GM23338 (cell line): ENCODE data around the gene TMEM94. TPM values are rescaled to one million over a fixed set of nuclear protein-coding genes. Genes with fewer than 3 reads are reported as not detected.

Experiments used
- ATAC-seq: fragments of 200-7000 bp; cut with Tn5 transposase; 3 replicates; pipeline ENCODE4 v1.9.1; 2020
- DNase-seq: peaks from one replicate; pipeline ENCODE4 v3.0.0-alpha.2; 2015; ENCODE audit warnings: low spot score
- H2AFZ ChIP-seq: fragments of 200-600 bp; sonication (generic); 2 replicates; pipeline ENCODE4 v1.8.0; 2016; ENCODE audit warnings: antibody characterized with exemption, mild to moderate bottlenecking, moderate library complexity
- H3F3A ChIP-seq: fragments of 200-600 bp; sonication (generic); replicated peaks from 2 replicates; pipeline ENCODE4 v1.8.0; 2017; ENCODE audit warnings: antibody characterized with exemption, mixed run types, low read depth
- H3K27ac ChIP-seq: fragments of 200-600 bp; sonication (generic); 2 replicates; pipeline ENCODE4 v1.6.1; 2016; ENCODE audit warnings: low read depth
- H3K27me3 ChIP-seq: fragments of 200-600 bp; sonication (generic); 2 replicates; pipeline ENCODE4 v1.8.0; 2016; ENCODE audit warnings: mild to moderate bottlenecking, mixed run types, moderate library complexity; ENCODE audit not compliant: insufficient read depth
- H3K36me3 ChIP-seq: fragments of 200-600 bp; sonication (generic); 2 replicates; pipeline ENCODE4 v1.8.0; 2016; ENCODE audit warnings: mild to moderate bottlenecking; ENCODE audit not compliant: insufficient read depth
- H3K4me1 ChIP-seq: fragments of 200-600 bp; sonication (generic); 2 replicates; pipeline ENCODE4 v1.8.0; 2016; ENCODE audit warnings: mild to moderate bottlenecking, moderate library complexity; ENCODE audit not compliant: insufficient read depth
- H3K4me2 ChIP-seq: fragments of 200-600 bp; sonication (generic); 2 replicates; pipeline ENCODE4 v1.7.1; 2017; ENCODE audit warnings: mixed run types
- H3K4me3 ChIP-seq: fragments of 200-600 bp; sonication (generic); 2 replicates; pipeline ENCODE4 v1.6.1; 2016; ENCODE audit warnings: mixed run types
- H3K79me2 ChIP-seq: fragments of 200-600 bp; sonication (generic); replicated peaks from 2 replicates; pipeline ENCODE4 v1.8.0; 2017; ENCODE audit warnings: mild to moderate bottlenecking; ENCODE audit not compliant: insufficient read depth
- H3K9me2 ChIP-seq: fragments of 200-600 bp; sonication (generic); 2 replicates; pipeline ENCODE4 v1.8.0; 2017; ENCODE audit not compliant: insufficient read depth
- H4K20me1 ChIP-seq: fragments of 200-600 bp; sonication (generic); replicated peaks from 2 replicates; pipeline ENCODE4 v1.8.0; 2017; ENCODE audit warnings: mild to moderate bottlenecking; ENCODE audit not compliant: insufficient read depth
- H3K27ac Mint-ChIP-seq: 2 replicates; pipeline ENCODE4 v1.8.0; 2020; ENCODE audit warnings: inconsistent platforms, mild to moderate bottlenecking, moderate library complexity, mixed read lengths
- H3K27me3 Mint-ChIP-seq: 3 replicates; pipeline ENCODE4 v1.8.0; 2022; ENCODE audit warnings: low read depth, mild to moderate bottlenecking, moderate library complexity, mixed read lengths, inconsistent platforms; ENCODE audit not compliant: insufficient read depth, poor library complexity
- H3K36me3 Mint-ChIP-seq: 3 replicates; pipeline ENCODE4 v1.8.0; 2021; ENCODE audit warnings: low read depth, mild to moderate bottlenecking, inconsistent platforms, moderate library complexity, mixed read lengths
- H3K4me1 Mint-ChIP-seq: 3 replicates; pipeline ENCODE4 v1.8.0; 2020; ENCODE audit warnings: mild to moderate bottlenecking, inconsistent platforms, mixed read lengths
- H3K4me3 Mint-ChIP-seq: 3 replicates; pipeline ENCODE4 v1.8.0; 2021; ENCODE audit warnings: moderate library complexity, mild to moderate bottlenecking, inconsistent platforms, mixed read lengths
- H3K9me3 Mint-ChIP-seq: 3 replicates; pipeline ENCODE4 v1.8.0; 2020; ENCODE audit warnings: moderate library complexity, mild to moderate bottlenecking, inconsistent platforms, mixed read lengths
- CREB1 ChIP-seq: fragments of 250-450 bp; sonication (Bioruptor Pico); IDR thresholded peaks from 2 replicates; pipeline ENCODE4 v1.5.0; 2020; ENCODE audit warnings: low read depth, mild to moderate bottlenecking, moderate library complexity
- CTCF ChIP-seq, 2 experiments: fragments of 200-600 bp in 1 of 2; sonication (generic) in 1 of 2; conservative IDR thresholded peaks; 2 replicates each; pipeline versions ENCODE4 v1.5.1 to v1.6.1; 2016 to 2017; ENCODE audit warnings: antibody characterized with exemption in 2 of 2, low read depth in 2 of 2, mild to moderate bottlenecking in 2 of 2, moderate library complexity in 1 of 2
- ETS1 ChIP-seq: IDR thresholded peaks from 2 replicates; pipeline ENCODE4 v1.6.1; 2016; ENCODE audit warnings: antibody characterized with exemption
- EZH2 ChIP-seq: fragments of 200-600 bp; sonication (generic); IDR thresholded peaks from one replicate; pipeline ENCODE4 v1.8.0; 2017; ENCODE audit warnings: antibody characterized with exemption, mild to moderate bottlenecking, low read depth; ENCODE audit not compliant: unreplicated experiment
- EZH2phosphoT487 ChIP-seq: fragments of 200-600 bp; sonication (generic); IDR thresholded peaks from one replicate; pipeline ENCODE4 v1.8.1; 2018; ENCODE audit warnings: antibody characterized with exemption; ENCODE audit not compliant: unreplicated experiment
- JUNB ChIP-seq: IDR thresholded peaks from one replicate; pipeline ENCODE4 v1.6.1; 2016; ENCODE audit warnings: antibody characterized with exemption; ENCODE audit not compliant: unreplicated experiment
- NANOG ChIP-seq: IDR thresholded peaks from 2 replicates; pipeline ENCODE4 v1.6.1; 2016; ENCODE audit warnings: antibody characterized with exemption, borderline replicate concordance
- POLR2AphosphoS5 ChIP-seq: IDR thresholded peaks from 2 replicates; pipeline ENCODE4 v1.6.1; 2016; ENCODE audit warnings: antibody characterized with exemption, low read depth
- STAT1 ChIP-seq: IDR thresholded peaks from one replicate; pipeline ENCODE4 v1.6.1; 2016; ENCODE audit warnings: antibody characterized with exemption; ENCODE audit not compliant: unreplicated experiment
- ZNF114 ChIP-seq: fragments of 250-450 bp; sonication (Bioruptor Pico); IDR thresholded peaks from 2 replicates; pipeline ENCODE4 v1.5.0; 2020; ENCODE audit warnings: mild to moderate bottlenecking, moderate library complexity
- ZNF331 ChIP-seq: fragments of 250-450 bp; sonication (Bioruptor Pico); IDR thresholded peaks from 2 replicates; pipeline ENCODE4 v1.5.0; 2020; ENCODE audit warnings: low read depth, mild to moderate bottlenecking, moderate library complexity
- polyA plus RNA-seq: library from polyadenylated mRNA; unstranded; fragments of >200 nt; fragmentation: Nextera tagmentation; extraction: Ambion mirVana; gene quantifications from 2 replicates; pipeline ENCODE4 v1.2.1, GENCODE V29; 2016
- total RNA-seq: library from RNA; depleted of rRNA; stranded (reverse); fragments of >200 nt; shearing (Covaris generic); gene quantifications from 2 replicates; pipeline ENCODE4 v1.2.3, GENCODE V29; 2014
- TF ChIP-seq, protein P1 (sequence below): fragments of 250-450 bp; sonication (Bioruptor Pico); IDR thresholded peaks from 2 replicates; pipeline ENCODE4 v1.5.0; 2020; ENCODE audit warnings: mild to moderate bottlenecking, moderate library complexity
- TF ChIP-seq, protein P2 (sequence below): IDR thresholded peaks from one replicate; pipeline ENCODE4 v1.6.1; 2018; ENCODE audit warnings: antibody characterized with exemption; ENCODE audit not compliant: unreplicated experiment

Gene TMEM94
- total and polyA plus RNA-seq, 2 experiments from 2014 or later: 24.0 to 66.0 TPM

GRCh38 chr17:75476271-75476671, 19.8 kb downstream of the TMEM94 start:
- no peaks in the 10 kb centered on the region for H3K9me2 ChIP-seq
- peaks cover 11% of the 10 kb centered on the region; the same call in 2 of the 3 replicates for H3K36me3 Mint-ChIP-seq
- no peak overlapping the region for H3K4me3 Mint-ChIP-seq
- H3K4me3 ChIP-seq: no peak overlapping the region
- H3K4me1 Mint-ChIP-seq: peaks cover 7% of the 10 kb centered on the region
- H3K27me3 Mint-ChIP-seq: peaks cover 15% of the 10 kb centered on the region
- H3K27ac ChIP-seq: no peak overlapping the region
- H3K4me1 ChIP-seq: peaks cover 5% of the 10 kb centered on the region; the same call in 1 of the 2 replicates
- ATAC-seq (no peak), DNase-seq (no peak)
- H3F3A ChIP-seq: no peaks in the 10 kb centered on the region
- H4K20me1 ChIP-seq: no peaks in the 10 kb centered on the region; the same call in 1 of the 2 replicates
- no peaks in the 10 kb centered on the region for H3K9me3 Mint-ChIP-seq
- H3K27ac Mint-ChIP-seq: no peak overlapping the region
- TF ChIP-seq ZNF114 (CRISPR knock-in tag): no peak
- no peak for TF ChIP-seq STAT1
- TF ChIP-seq CREB1 (CRISPR knock-in tag): no peak
- TF ChIP-seq ETS1: no peak
- no peak for TF ChIP-seq ZNF331 (CRISPR knock-in tag)
- no peak for TF ChIP-seq JUNB
- TF ChIP-seq CTCF (conservative IDR thresholded peaks at IDR 0.05; ENCODE audit: low read depth in 2 of 2): no peak
- no peak for TF ChIP-seq EZH2phosphoT487
- no peak for TF ChIP-seq POLR2AphosphoS5
- TF ChIP-seq, protein P1, sequence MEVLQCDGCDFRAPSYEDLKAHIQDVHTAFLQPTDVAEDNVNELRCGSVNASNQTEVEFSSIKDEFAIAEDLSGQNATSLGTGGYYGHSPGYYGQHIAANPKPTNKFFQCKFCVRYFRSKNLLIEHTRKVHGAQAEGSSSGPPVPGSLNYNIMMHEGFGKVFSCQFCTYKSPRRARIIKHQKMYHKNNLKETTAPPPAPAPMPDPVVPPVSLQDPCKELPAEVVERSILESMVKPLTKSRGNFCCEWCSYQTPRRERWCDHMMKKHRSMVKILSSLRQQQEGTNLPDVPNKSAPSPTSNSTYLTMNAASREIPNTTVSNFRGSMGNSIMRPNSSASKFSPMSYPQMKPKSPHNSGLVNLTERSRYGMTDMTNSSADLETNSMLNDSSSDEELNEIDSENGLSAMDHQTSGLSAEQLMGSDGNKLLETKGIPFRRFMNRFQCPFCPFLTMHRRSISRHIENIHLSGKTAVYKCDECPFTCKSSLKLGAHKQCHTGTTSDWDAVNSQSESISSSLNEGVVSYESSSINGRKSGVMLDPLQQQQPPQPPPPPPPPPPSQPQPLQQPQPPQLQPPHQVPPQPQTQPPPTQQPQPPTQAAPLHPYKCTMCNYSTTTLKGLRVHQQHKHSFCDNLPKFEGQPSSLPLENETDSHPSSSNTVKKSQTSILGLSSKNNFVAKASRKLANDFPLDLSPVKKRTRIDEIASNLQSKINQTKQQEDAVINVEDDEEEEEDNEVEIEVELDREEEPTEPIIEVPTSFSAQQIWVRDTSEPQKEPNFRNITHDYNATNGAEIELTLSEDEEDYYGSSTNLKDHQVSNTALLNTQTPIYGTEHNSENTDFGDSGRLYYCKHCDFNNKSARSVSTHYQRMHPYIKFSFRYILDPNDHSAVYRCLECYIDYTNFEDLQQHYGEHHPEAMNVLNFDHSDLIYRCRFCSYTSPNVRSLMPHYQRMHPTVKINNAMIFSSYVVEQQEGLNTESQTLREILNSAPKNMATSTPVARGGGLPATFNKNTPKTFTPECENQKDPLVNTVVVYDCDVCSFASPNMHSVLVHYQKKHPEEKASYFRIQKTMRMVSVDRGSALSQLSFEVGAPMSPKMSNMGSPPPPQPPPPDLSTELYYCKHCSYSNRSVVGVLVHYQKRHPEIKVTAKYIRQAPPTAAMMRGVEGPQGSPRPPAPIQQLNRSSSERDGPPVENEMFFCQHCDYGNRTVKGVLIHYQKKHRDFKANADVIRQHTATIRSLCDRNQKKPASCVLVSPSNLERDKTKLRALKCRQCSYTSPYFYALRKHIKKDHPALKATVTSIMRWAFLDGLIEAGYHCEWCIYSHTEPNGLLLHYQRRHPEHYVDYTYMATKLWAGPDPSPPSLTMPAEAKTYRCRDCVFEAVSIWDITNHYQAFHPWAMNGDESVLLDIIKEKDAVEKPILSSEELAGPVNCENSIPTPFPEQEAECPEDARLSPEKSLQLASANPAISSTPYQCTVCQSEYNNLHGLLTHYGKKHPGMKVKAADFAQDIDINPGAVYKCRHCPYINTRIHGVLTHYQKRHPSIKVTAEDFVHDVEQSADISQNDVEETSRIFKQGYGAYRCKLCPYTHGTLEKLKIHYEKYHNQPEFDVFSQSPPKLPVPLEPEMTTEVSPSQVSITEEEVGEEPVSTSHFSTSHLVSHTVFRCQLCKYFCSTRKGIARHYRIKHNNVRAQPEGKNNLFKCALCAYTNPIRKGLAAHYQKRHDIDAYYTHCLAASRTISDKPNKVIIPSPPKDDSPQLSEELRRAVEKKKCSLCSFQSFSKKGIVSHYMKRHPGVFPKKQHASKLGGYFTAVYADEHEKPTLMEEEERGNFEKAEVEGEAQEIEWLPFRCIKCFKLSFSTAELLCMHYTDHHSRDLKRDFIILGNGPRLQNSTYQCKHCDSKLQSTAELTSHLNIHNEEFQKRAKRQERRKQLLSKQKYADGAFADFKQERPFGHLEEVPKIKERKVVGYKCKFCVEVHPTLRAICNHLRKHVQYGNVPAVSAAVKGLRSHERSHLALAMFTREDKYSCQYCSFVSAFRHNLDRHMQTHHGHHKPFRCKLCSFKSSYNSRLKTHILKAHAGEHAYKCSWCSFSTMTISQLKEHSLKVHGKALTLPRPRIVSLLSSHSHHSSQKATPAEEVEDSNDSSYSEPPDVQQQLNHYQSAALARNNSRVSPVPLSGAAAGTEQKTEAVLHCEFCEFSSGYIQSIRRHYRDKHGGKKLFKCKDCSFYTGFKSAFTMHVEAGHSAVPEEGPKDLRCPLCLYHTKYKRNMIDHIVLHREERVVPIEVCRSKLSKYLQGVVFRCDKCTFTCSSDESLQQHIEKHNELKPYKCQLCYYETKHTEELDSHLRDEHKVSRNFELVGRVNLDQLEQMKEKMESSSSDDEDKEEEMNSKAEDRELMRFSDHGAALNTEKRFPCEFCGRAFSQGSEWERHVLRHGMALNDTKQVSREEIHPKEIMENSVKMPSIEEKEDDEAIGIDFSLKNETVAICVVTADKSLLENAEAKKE (CRISPR knock-in tag): no peak
- TF ChIP-seq NANOG: no peak
- TF ChIP-seq, protein P2, sequence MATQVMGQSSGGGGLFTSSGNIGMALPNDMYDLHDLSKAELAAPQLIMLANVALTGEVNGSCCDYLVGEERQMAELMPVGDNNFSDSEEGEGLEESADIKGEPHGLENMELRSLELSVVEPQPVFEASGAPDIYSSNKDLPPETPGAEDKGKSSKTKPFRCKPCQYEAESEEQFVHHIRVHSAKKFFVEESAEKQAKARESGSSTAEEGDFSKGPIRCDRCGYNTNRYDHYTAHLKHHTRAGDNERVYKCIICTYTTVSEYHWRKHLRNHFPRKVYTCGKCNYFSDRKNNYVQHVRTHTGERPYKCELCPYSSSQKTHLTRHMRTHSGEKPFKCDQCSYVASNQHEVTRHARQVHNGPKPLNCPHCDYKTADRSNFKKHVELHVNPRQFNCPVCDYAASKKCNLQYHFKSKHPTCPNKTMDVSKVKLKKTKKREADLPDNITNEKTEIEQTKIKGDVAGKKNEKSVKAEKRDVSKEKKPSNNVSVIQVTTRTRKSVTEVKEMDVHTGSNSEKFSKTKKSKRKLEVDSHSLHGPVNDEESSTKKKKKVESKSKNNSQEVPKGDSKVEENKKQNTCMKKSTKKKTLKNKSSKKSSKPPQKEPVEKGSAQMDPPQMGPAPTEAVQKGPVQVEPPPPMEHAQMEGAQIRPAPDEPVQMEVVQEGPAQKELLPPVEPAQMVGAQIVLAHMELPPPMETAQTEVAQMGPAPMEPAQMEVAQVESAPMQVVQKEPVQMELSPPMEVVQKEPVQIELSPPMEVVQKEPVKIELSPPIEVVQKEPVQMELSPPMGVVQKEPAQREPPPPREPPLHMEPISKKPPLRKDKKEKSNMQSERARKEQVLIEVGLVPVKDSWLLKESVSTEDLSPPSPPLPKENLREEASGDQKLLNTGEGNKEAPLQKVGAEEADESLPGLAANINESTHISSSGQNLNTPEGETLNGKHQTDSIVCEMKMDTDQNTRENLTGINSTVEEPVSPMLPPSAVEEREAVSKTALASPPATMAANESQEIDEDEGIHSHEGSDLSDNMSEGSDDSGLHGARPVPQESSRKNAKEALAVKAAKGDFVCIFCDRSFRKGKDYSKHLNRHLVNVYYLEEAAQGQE: no peak
- no peak for TF ChIP-seq EZH2
- H3K4me2 ChIP-seq: no peak overlapping the region
- H3K79me2 ChIP-seq: no peaks in the 10 kb centered on the region
- H2AFZ ChIP-seq: no peak overlapping the region
- H3K27me3 ChIP-seq: no peaks in the 10 kb centered on the region
- no peaks in the 10 kb centered on the region for H3K36me3 ChIP-seq
